Stimulated activated CD4-positive, alpha-beta T cell treated with anti-CD3 and anti-CD28 coated beads, Interleukin-4, amount 100 ng/mL, for 4 hours (primary cell): Measurements from ENCODE around the gene NSG1.
A peak's percentile ranks its signal among the peaks of the same experiment; 100 is the strongest.

Source experiments
- DNase-seq, 2 experiments: peaks; one replicate each; pipeline ENCODE4 v3.0.0-alpha.2; 2020

The NSG1 gene

GRCh38 chr4:4374388-4375098, 12.4 kb upstream of the NSG1 start:
- DNase-seq = no peak

DNA sequence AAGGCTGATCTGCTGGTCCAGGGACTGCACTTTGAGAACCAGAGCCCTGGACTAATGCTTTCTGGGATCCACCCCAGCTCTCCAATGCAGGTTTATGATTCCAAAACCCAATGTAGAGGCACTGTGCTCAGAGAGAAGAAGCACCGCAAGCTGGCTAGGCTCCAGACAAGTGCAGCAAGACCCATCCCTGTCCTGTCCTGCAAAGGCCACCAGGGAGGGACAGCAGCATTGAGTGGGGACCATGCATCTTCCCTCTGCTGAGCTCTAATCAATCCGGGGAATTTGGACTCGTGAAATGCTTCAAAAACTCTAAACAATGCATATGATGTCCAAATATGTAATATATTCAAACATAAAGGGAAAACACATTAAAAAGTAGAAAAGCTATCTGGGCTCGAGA, 10.8 kb upstream of the NSG1 start:
- DNase-seq = no peak

DNA sequence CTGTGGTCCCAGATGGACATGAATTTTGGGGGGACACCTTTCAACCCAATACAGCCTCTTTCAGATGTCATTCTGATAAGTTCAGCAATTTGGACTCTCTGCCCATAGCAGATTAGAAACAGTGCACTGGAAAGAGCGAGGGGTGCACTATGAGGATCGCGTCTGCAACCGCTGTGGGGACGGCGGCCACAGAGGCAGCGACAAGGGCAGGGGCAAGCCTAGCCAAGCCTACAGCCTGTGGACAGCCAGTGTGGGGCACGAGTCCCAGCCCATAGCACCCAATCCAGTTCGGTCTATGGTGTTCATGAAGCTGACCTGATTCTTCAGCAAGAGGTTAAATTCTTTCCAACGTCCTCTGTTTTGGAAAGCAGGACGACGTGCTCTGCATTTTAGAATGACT, 9.7 kb upstream of the NSG1 start:
- DNase-seq = no peak

DNA sequence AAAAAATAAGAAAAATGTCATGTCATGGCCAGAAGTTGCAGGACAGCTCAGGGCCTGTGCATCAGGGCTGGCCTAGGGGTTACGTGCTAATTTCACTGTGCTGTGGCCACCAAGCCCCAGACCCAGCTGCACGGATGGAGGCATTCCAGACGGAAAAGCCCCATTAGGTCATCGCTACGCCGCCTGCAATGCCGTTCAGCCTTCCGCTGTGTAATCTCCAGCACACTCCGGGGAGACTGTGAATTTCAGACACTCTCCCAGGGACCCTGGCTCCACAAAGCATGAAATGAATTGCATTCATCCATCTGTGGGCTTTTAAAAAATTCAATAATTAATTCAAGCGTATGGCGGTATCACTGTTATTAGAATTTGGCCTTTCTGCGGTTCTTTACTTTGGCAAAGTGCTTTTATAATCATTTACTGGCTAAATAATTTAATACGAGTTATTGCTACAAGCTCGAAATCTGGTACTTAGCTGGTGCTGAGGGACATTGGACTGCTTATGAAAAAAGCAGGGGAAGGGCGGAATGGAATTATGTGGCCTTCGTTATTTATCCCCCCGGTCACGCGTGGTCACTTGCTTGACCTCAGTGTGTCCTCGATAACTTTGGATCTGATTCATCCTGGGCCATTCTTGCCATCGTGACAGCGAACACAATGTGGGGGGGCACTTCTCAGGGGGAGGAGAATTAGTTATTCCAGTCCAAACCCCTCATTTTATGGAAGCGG, 9.0 kb upstream of the NSG1 start:
- no peak for DNase-seq

DNA sequence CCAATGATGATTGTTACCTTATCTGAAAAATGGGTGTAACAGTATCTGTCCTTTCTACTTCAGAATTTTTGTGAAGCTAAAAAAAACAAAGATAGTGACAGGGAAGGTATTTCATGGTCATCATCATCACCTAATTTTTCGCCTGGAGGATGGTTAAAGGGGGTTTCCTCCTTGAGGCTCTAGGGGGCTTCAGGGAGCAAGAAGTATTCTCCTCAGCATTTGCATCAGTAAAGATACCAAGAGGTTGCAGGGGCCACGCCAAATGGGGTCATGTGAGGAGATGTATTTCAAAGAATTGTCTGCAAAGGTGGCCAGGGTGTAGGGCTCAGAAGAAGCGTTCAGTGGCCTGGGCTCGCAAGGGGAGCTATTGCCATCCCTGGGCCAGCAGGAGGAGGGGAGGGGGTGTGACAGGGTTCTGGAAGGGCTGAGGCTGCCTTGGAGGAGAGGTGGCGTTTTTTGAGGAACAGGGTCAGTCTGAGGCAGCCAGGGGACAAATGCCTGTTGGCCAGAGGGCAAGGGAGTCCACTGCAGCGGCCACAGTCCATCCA, 7.3 kb upstream of the NSG1 start:
- no peak for DNase-seq

DNA sequence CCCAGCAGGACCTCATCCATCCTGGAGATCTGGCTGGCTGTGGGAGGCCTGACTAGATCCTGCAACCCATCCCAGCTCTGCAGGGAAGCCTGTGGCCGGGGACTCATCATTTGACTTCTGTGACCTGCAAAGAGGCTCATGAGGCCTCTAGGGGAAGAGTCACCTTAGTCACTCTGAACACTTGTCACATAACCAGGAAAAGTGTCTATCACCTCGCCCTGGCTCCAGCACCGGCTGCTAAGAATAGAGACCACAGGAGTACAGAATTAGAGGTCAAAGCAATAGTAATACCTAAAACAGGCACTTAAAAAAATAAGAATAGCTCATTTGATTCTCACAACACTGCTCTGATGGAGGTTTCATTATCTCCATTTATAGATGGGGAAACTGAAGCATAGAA, 3.8 kb upstream of the NSG1 start:
- DNase-seq = no peak

DNA sequence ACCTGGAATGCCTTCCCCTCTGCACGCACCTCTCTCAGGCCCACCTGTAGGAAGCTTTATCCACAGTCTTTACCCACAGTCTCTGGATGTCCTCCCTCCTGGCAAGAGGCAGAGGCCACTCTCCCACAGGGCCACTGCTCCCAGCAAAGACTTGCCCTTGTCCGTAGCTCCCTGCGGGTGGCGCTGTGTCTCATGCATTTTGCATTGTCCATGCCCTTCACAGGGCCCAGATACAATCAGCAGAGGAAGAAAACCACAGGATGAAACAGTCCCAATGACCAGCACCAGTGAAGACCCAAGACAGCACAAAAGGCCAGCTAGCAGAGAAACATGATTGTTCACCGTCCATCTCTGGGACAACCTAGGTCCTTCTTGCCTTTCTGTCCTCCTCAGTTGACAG, 2.1 kb upstream of the NSG1 start:
- no peak for DNase-seq

DNA sequence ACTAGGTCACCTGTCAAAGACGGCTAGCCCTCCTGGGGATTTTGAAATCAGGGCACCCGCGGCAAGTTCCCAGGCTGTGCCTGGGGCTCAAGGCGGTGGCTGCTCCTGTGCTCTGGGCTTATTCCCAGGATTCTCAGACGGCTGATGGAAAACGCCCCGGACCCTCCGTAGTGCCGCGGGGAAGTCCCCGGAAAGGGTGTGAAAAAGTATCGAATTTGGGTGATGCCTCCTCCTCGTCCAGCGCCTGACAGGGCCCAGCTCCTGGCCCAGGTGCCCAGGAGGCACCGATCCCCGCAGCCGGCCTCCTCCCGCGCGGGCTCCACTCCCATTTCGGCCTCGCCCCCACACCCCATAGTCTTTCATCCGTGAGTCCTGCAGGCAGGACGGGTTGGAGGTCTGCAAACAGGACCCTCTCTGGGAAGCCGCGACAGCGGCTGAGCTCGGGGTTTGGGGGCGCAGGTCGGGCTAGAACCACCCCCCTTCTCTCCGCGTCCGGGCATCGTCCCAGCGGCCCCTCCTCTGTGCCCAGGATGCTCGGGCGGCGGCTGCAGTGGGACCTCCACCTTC, 1.1 kb upstream of the NSG1 start:
- DNase-seq = no peak

DNA sequence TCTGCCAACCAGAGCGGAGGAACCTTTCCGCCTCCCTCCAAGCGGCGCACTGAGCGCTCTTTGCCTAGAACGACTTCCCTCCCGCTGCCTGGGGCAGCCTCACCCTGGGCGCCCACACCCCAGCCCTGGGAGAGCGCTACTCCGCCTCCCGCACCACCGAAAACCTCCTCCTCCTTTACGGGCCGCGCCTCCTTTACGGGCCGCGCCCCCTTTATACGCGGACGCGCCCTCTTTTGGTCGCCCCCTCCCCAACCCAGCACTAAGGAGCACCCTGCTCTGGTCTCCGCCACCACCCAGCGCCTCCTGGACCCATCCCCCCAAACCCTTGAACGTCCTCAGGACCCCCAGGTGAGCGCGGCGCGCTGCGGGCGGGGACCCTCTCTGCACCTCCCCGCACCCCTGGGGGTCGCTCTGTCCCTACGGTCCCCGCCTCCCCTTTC, 586 bp upstream of the NSG1 start:
- peak; percentile 13 to 24 for DNase-seq

- no peak for DNase-seq
Observed at GRCh38 chr4:4387531-4388310, 819 bp downstream of the NSG1 start.

DNA sequence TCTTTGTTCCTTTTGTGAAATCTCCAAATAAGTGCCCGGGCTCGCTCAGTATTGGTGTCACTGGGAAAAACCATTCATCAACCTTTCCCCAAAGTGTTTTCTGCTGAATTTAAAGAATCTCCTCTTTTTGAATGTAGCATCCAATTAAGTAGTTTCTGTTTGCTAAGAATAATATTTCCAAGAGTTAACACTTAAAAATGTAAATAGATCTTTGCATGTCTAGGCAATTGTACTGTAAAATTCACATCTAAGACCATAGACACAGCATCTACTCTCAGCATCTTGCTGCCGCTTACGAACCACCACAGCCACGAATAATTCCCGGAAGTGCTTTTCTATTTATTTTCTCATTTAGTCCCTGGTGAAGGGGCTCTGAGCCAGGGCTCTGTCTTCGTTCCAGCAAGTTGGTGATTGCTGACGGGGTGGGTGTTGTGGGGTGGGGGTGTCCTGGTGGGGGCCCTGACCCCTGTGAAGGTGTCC, 1.4 kb downstream of the NSG1 start:
- no peak for DNase-seq

- DNase-seq = no peak
Observed at GRCh38 chr4:4388836-4389575, 2.1 kb downstream of the NSG1 start.

DNA sequence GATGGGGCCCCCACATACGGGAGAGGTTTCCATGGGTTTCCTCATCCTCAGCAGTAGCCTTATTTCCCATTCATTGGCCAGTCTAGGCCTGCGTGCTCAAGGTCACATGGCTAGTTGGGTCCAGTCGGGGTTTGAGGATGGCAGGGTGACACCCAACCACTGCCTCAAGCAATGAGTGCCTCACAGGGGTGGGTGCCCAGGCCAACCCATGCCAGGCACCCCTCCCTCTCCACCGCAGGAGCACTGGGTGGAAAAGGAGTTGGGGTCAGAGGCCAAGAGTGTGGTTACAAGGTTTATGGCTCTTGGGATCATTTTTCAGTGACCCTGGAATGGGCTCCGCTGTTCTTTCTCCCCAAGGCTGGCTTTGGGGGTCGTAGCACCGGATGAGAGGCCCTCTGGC, 3.1 kb downstream of the NSG1 start:
- DNase-seq = no peak

- DNase-seq = no peak
Observed at GRCh38 chr4:4390515-4391240, 3.8 kb downstream of the NSG1 start.

DNA sequence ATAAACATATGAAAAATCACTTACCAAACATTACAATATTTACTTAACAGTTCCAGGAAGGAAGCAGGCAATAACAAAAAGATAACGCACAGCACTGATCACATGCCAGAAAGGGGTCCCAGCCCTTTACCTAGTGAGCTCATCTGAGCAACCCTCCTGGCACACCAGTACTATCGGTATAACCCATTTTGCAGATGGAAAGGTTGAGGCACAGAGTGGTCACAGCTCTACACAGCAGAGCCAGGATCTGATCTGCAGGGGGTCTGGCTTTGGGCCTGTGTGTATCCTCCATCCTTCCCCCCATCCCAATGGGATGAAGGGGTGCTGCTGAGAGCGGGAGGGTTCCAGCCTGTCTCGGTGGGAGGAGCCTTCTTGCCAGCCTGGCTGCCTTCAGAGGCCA, 5.0 kb downstream of the NSG1 start:
- DNase-seq = no peak

- DNase-seq = no peak
Observed at GRCh38 chr4:4392501-4393183, 5.7 kb downstream of the NSG1 start.

DNA sequence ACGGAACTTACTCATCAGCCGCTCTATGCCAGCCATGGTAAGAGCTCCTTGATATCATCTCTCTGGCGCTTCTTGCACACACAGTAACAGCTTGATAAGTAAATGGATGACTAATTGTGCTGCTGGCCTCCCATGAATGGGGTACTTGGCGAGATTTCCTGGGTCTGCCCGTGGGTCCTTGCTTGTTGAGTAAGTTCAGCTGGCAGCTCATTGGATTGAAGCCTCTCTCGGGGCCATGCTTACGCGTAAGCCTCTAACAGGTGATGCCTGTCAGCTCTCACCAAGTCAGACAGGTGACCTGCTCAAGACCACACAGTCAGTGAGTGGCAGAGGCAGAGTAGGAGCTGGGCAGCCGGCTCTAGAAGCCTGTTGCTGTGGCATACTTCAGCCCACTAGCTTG, 7.7 kb downstream of the NSG1 start:
- DNase-seq = no peak

DNA sequence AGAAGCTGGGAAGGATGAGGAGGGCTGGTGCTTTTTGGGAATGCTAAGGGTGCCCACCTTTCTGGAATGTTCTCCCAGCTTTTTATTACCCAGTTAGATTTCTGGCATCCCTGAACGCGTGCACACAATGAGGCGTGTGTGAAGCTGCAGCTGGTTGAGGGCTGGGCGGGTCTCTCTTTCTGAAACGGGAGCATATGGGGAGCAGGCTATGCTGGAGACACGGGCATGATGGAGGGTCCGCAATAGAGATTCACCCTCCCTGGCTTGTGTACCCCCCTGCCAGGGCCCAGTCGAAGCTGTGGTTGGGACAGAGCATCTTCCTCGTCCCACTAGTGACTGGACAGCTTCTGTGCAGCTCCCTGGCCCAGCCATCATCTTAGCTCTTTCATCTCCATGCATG, 8.5 kb downstream of the NSG1 start:
- DNase-seq = no peak

DNA sequence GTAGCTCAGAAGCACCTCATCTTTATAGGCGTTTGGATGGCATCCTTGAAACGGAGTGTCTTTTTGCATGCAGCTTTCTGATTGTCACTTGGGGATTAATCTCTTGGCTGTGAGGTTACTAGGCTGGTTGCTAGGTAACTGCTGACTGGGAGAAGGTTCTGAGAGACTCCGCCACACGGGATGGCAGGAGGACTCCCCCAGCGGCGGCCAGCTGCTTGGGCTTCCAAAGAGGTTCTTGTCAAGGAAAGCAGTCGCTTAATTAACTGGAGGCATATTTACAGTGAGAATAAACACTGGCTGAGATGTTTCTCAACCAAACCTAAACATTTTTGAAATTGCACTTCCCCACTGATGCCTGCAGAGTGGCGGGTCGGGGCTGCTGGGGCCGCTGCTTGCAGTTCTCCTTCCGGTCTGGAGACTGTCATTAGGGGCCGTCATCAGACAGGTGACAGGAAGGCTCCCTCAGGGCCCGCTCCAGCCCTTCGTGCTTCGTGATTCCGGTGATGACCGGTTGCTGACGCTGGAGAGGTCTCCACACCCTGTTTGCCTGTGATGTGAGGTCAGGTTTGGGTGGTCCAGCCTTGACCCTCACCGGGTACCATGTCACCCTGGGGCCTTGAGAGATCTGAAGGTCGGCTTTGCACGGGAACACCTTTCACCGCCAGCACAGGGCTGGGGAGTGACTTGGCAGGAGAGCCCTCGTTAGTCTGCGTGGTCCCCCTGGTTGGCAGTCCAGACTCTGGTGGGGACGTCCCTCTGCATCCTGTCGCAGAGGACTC, 9.1 kb downstream of the NSG1 start:
- no peak for DNase-seq
